ENCODE results near the gene SDK1.
A peak's percentile ranks its signal among the peaks of the same experiment; 100 is the strongest.

SDK1 gene

DNA sequence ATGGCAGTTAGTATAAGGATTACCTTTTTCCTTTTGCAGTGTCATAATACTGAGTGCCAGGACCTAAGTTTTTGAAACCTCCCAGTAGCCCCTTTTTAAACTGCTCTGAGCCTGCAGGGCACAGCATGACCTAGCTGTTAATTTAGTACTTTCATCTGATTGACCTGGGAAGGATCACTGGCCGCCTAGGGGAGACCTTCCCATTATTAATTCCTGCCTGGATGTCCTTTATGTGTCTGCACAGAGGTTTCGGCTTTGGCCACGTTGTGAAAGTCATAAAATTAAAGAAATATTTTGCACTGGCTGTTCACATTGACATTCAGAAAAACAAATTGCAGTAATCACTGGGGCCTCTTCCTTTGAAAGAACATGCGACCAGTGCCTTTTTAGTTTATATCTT lies 290.2 kb downstream of the SDK1 start:
- no peak for DNase-seq
- in situ Hi-C loops (cut with HindIII; ENCODE audit: low pct_ligation_motif_present, low pct_unique_long_range_greater_than_20kb, low sequenced_read_pairs): no loop called here

DNA sequence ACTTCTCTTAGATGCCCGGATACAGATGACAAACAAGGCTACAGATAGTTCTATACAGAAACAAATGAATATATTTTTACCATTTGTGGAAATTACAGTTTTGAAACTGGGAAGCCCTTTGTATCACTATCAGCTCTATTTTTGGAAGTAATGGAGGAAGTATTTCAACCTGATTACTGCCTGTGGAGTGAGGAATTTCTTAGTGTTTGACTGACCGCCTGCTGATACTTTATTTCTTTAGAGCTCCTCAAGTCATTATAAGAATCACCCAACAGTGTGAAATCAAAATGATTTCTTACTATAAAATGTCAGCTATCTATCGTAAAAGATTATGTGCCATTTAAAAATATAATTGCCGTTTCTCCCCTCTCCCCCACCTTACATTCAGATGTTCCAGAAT lies 290.9 kb downstream of the SDK1 start:
- no peak for DNase-seq
- in situ Hi-C loops (cut with HindIII; ENCODE audit: low pct_ligation_motif_present, low pct_unique_long_range_greater_than_20kb, low sequenced_read_pairs): no loop called here

DNA sequence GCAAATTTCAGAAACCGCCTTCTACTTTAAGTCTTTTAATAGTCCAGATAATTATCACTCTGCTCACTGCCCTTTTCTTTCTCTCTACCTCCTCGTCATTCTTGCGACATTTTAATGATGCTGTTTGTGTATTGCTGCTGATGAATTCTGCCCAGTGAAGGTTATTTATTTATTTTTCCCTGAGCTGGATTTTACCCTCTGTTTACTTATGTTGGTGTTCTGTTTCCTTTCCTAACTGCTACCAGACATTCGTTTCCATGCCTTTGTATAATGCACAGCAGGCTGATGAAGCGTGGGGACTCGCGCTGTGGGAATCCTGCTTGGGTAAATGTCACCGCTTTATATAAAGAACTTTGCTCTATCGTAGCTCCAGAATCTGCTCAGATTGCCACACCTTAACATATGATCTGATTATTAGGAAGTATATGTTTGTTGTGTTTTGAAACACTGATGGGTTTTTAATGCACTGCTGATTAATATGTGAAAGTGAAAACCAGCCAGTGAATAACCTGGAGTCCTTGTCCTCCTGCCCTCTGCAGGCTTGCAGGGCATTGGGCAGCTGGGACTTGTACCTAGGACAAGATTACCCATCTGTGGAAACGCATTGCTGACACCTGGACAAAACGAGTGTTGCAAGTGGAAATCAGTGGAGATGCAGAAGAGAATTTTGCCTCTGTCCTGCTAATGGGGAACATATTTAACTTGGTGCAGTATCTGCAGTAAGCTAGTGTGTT lies 291.5 kb downstream of the SDK1 start:
- in situ Hi-C loops (cut with HindIII; ENCODE audit: low pct_ligation_motif_present, low pct_unique_long_range_greater_than_20kb, low sequenced_read_pairs): no loop called here
- DNase-seq: no peak

DNA sequence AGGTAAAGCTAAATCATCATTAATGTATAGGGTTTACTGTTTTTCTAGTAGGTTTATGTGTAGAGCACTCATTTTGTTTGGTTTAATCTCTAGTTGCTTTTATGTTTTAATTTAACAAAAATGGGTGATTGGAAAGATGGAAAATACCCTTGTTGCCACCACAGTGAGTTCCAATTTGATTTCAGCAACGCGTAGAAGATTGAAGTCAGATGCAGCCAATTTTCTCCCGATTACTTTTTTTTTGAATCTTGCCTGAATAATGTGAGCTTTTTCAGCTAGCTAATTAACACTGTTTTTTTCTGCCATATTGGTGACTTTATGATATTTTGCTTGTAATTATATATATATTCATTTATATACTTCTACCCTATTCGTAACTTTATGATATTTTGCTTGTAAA lies 293.8 kb downstream of the SDK1 start:
- DNase-seq: no peak
- in situ Hi-C loops (cut with HindIII; ENCODE audit: low pct_ligation_motif_present, low pct_unique_long_range_greater_than_20kb, low sequenced_read_pairs): no loop called here

GRCh38 chr7:3598854-3599253 lies 297.8 kb downstream of the SDK1 start:
- in situ Hi-C loops (cut with HindIII; ENCODE audit: low pct_ligation_motif_present, low pct_unique_long_range_greater_than_20kb, low sequenced_read_pairs): no loop called here
- no peak for DNase-seq

- DNase-seq: no peak
- in situ Hi-C loops (cut with HindIII; ENCODE audit: low pct_ligation_motif_present, low pct_unique_long_range_greater_than_20kb, low sequenced_read_pairs): no loop called here
Observed at GRCh38 chr7:3605222-3605621, 304.2 kb downstream of the SDK1 start.

- no peak for DNase-seq
- in situ Hi-C loops (cut with HindIII; ENCODE audit: low pct_ligation_motif_present, low pct_unique_long_range_greater_than_20kb, low sequenced_read_pairs): no loop called here
Observed at GRCh38 chr7:3606436-3606835, 305.4 kb downstream of the SDK1 start.

DNA sequence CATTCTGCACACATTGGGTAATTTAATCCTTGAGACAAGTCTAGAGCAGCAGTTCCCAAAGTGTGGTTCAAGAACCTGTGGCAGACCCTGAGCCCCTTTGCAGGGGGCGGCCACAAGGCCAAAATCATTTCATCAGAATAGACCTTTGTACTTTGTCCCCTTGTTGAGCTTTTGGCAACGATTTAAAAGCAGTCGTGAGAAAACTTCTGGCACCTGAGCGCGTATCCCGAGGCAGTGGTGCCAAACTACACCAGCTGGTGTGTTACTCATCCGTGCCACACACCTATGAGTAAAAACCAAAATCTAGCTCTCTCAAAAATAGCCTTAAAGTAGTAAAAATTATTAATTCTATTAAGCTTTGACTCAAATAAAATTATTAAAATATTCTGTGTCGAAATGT lies 306.8 kb downstream of the SDK1 start:
- DNase-seq: no peak
- in situ Hi-C loops (cut with HindIII; ENCODE audit: low pct_ligation_motif_present, low pct_unique_long_range_greater_than_20kb, low sequenced_read_pairs): no loop called here

DNA sequence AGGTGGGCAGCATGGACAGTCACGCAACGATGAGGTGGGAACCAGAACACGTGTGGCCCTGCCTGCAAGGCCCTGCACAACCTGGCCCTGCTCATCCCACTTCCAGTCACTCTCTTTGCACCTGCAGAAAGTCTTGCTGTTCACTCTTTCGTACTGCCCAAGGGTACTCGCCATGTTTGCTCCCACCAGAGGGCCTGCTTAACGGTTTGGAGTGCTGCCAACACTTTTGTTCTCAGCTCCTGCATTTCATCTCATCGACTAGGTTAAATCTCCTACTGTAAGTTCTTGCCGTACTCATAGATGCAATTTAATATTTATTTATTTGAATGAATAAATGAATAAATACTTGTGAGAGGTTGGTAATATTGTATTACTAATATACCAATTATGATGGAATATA lies 315.3 kb downstream of the SDK1 start:
- DNase-seq: no peak
- in situ Hi-C loops (cut with HindIII; ENCODE audit: low pct_ligation_motif_present, low pct_unique_long_range_greater_than_20kb, low sequenced_read_pairs): no loop called here

GRCh38 chr7:3630081-3630480 lies 329.0 kb downstream of the SDK1 start:
- no peak for DNase-seq
- in situ Hi-C loops (cut with HindIII; ENCODE audit: low pct_ligation_motif_present, low pct_unique_long_range_greater_than_20kb, low sequenced_read_pairs): no loop called here

DNA sequence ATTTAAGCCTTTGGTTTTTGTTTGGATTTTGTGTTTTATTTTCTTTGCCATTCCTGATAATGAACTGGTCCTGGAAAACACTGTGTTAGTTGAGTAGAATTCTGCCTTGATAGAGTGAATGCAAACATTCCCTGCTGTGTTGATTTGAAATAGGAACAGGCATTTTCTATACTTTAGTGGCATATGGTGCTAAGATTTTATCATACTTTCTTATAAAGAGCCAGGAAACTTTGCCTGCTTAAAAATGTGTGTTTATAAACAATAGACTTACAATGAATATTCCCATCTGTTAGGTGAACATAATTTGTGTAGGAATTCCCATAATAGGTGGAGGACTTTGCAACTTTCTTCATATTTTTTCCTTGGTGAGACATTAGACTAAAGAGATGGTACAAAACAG lies 333.3 kb downstream of the SDK1 start:
- no peak for DNase-seq
- in situ Hi-C loops (cut with HindIII; ENCODE audit: low pct_ligation_motif_present, low pct_unique_long_range_greater_than_20kb, low sequenced_read_pairs): no loop called here

- in situ Hi-C loops (cut with HindIII; ENCODE audit: low pct_ligation_motif_present, low pct_unique_long_range_greater_than_20kb, low sequenced_read_pairs): no loop called here
- DNase-seq: no peak
Observed at GRCh38 chr7:3636131-3636860, 335.2 kb downstream of the SDK1 start.

GRCh38 chr7:3639253-3639652 lies 338.2 kb downstream of the SDK1 start:
- DNase-seq: no peak
- in situ Hi-C loops (cut with HindIII; ENCODE audit: low pct_ligation_motif_present, low pct_unique_long_range_greater_than_20kb, low sequenced_read_pairs): no loop called here

DNA sequence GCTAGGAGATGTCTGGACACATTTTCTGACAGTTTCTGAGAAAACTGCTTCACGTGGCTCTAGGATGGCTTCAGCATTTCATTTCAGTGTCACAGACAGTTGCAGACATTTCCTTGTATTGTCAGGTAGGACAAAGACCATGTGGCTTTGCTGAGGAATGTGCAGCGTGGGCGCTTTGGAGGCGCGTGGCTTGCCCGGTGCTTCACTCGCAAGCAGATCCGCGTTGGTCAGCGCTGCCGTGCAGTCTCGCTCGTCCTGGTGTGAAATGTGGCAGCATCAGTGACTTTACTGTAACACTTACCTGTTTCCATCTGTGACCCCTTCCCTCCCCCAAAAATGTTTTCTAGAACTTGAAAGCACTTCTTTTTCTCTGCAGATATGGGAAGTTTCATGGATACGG lies 340.5 kb downstream of the SDK1 start:
- DNase-seq: no peak
- in situ Hi-C loops (cut with HindIII; ENCODE audit: low pct_ligation_motif_present, low pct_unique_long_range_greater_than_20kb, low sequenced_read_pairs): no loop called here

DNA sequence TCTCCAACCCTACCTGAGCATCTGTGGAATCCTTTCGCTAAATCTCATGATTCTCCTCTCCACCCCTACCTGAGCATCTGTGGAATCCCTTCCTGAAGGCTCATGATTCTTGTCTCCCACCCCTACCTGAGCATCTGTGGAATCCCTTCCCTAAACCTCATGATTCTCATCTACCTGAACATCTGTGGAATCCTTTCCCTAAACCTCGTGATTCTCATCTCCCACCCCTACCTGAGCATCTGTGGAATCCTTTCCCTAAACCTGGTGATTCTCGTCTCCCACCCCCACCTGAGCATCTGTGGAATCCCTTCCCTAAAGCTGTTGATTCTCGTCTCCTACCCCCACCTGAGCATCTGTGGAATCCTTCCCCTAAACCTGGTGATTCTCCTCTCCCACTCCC lies 342.0 kb downstream of the SDK1 start:
- in situ Hi-C loops (cut with HindIII; ENCODE audit: low pct_ligation_motif_present, low pct_unique_long_range_greater_than_20kb, low sequenced_read_pairs): no loop called here
- no peak for DNase-seq

DNA sequence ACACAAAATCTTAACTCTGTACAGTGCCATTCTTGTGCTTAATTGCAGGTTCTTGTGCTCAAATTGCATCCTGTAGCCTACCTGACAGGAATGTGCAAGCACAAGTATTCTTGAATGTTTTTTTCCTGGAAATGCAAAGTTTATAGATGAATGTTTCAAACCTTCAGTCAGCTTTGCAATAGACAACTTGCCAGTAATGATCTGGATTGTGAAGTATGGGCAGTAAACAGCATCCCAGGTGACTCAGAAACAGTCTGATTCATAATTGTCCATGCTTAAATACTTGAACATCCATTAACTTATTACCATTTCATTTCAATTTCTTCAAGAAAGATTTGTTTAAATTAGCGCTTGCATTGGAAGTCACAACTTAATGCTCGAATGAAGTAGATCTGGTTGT lies 347.2 kb downstream of the SDK1 start:
- no peak for DNase-seq
- in situ Hi-C loops (cut with HindIII; ENCODE audit: low pct_ligation_motif_present, low pct_unique_long_range_greater_than_20kb, low sequenced_read_pairs): no loop called here

DNA sequence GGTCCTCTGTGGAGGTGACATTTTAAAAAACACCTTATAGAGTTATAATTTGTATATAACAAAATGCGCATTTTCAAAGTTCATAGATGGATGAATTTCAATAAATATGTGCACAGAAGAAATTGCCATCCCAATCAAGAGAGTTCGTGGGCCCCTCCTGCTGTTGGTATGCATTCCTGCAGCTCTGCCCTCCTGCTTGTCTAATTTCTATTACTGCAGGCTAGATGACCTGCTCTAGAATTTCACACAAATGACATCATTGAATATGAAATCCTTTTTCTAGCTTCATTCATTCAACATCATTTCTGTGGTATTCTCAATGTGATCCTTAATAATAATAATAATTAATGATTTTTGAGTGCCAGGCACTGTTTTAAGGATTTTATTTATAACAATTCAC lies 348.2 kb downstream of the SDK1 start:
- peak; percentile 29 for DNase-seq
- in situ Hi-C loops (cut with HindIII; ENCODE audit: low pct_ligation_motif_present, low pct_unique_long_range_greater_than_20kb, low sequenced_read_pairs): no loop called here

DNA sequence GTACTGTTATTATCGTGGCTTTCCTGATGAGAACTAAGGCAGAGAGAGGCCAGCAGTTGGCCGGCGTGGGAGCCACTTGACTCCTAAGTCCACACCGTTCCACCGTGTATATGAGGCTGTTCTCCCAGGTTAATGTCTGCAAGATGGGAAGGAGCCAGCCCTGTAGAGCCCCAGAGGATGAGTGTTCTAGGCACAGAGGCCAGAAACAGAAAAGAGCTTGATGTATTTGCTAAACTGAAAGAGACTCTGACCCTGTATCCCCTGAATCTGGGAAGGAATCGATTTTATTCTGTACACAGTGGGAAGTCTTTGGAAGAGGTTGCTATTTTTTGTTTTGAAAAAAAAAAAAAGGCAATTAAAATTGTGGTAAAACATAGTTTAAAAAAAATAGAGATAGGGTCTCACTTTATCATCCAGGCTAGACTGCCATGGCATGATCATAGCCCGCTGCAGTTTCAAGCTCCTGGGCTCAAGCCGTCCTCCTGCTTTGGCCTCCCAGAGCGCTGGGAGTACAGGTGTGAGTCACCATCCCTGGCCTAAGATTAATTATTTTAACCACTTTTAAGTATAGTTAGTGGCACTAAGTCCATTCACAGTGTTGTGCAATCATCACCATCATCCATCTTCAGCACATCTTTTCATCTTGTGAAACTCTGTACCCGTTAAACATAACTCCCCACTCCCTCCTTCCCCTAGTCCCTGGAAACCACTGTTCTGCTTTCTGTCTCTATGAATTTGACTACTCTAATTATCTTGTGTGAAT lies 348.8 kb downstream of the SDK1 start:
- DNase-seq: no peak
- in situ Hi-C loops (cut with HindIII; ENCODE audit: low pct_ligation_motif_present, low pct_unique_long_range_greater_than_20kb, low sequenced_read_pairs): no loop called here

DNA sequence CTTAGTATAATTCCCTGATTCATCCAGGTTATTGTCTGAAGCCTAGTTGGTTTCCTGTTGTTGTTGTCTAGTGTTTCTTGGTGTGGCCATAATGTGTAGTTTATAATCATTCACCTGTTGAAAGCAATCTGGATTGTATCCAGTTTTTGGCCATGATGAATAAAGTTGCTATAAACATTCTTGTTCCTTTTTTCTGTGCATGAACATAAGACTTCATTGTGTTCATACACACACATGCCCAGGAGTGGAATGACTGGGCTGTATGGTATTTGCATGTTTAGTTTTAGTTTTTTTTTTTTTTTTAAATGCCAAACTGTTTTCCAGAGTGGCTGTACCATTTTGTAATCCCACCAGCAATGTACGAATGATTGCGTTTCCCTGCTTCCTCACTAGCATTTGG lies 349.8 kb downstream of the SDK1 start:
- in situ Hi-C loops (cut with HindIII; ENCODE audit: low pct_ligation_motif_present, low pct_unique_long_range_greater_than_20kb, low sequenced_read_pairs): no loop called here
- DNase-seq: no peak

- no peak for DNase-seq
- in situ Hi-C loops (cut with HindIII; ENCODE audit: low pct_ligation_motif_present, low pct_unique_long_range_greater_than_20kb, low sequenced_read_pairs): no loop called here
Observed at GRCh38 chr7:3655635-3656034, 354.6 kb downstream of the SDK1 start.

Data from ACHN (cell line).